ENCODE measurements around the gene ZFYVE28. TPM values are rescaled to one million over a fixed set of nuclear protein-coding genes. Genes with fewer than 3 reads are reported as not detected.

Gene ZFYVE28
- total RNA-seq, 1 donor = 8.9 TPM

- Histone ChIP-seq H3K4me3 (ENCODE audit: low read length) (no peak overlapping the region), H3K4me1 (ENCODE audit: insufficient read depth, low read length) (peaks cover 11% of the 10 kb centered on the region), H3K9me3 (ENCODE audit: low read depth, low read length) (no peaks in the 10 kb centered on the region), H3K27me3 (ENCODE audit: insufficient read depth, low read length) (no peaks in the 10 kb centered on the region)
These were observed 52.6 kb downstream of the ZFYVE28 start for GRCh38 chr4:2365913-2366210.

GRCh38 chr4:2365054-2365912 lies 53.2 kb downstream of the ZFYVE28 start:
- H3K4me3 ChIP-seq (ENCODE audit: low read length) = no peak overlapping the region
- H3K4me1 ChIP-seq (ENCODE audit: insufficient read depth, low read length) = peaks cover 11% of the 10 kb centered on the region
- no peaks in the 10 kb centered on the region for H3K9me3 ChIP-seq (ENCODE audit: low read depth, low read length)
- no peaks in the 10 kb centered on the region for H3K27me3 ChIP-seq (ENCODE audit: insufficient read depth, low read length)

GRCh38 chr4:2364654-2365053 lies 53.8 kb downstream of the ZFYVE28 start:
- no peaks in the 10 kb centered on the region for H3K27me3 ChIP-seq (ENCODE audit: insufficient read depth, low read length)
- peak overlapping the region; percentile 39 for H3K4me3 ChIP-seq (ENCODE audit: low read length)
- no peaks in the 10 kb centered on the region for H3K9me3 ChIP-seq (ENCODE audit: low read depth, low read length)

GRCh38 chr4:2363951-2364653 lies 54.3 kb downstream of the ZFYVE28 start:
- Histone ChIP-seq H3K27me3 (ENCODE audit: insufficient read depth, low read length) (no peaks in the 10 kb centered on the region), H3K4me3 (ENCODE audit: low read length) (peak overlapping the region; percentile 39), H3K4me1 (ENCODE audit: insufficient read depth, low read length) (peaks cover 11% of the 10 kb centered on the region), H3K9me3 (ENCODE audit: low read depth, low read length) (no peaks in the 10 kb centered on the region)

More at GRCh38 chr4:2364654-2365053, 53.8 kb downstream of the ZFYVE28 start:
- H3K4me1 ChIP-seq (ENCODE audit: insufficient read depth, low read length) = peaks cover 11% of the 10 kb centered on the region

GRCh38 chr4:2363056-2363721 lies 55.3 kb downstream of the ZFYVE28 start:
- no peaks in the 10 kb centered on the region for H3K27me3 ChIP-seq (ENCODE audit: insufficient read depth, low read length)

GRCh38 chr4:2362266-2363055 lies 56.0 kb downstream of the ZFYVE28 start:
- H3K4me1 ChIP-seq (ENCODE audit: insufficient read depth, low read length) = peaks cover 11% of the 10 kb centered on the region
- H3K9me3 ChIP-seq (ENCODE audit: low read depth, low read length) = no peaks in the 10 kb centered on the region
- no peak overlapping the region for H3K4me3 ChIP-seq (ENCODE audit: low read length)
- H3K27me3 ChIP-seq (ENCODE audit: insufficient read depth, low read length) = no peaks in the 10 kb centered on the region

More at GRCh38 chr4:2363056-2363721, 55.3 kb downstream of the ZFYVE28 start:
- Histone ChIP-seq H3K4me3 (ENCODE audit: low read length) (no peak overlapping the region), H3K4me1 (ENCODE audit: insufficient read depth, low read length) (peaks cover 11% of the 10 kb centered on the region), H3K9me3 (ENCODE audit: low read depth, low read length) (no peaks in the 10 kb centered on the region)

GRCh38 chr4:2361366-2362265 lies 56.8 kb downstream of the ZFYVE28 start:
- no peaks in the 10 kb centered on the region for H3K27me3 ChIP-seq (ENCODE audit: insufficient read depth, low read length)
- peaks cover 11% of the 10 kb centered on the region for H3K4me1 ChIP-seq (ENCODE audit: insufficient read depth, low read length)

GRCh38 chr4:2360396-2360730 lies 58.1 kb downstream of the ZFYVE28 start:
- Histone ChIP-seq H3K4me1 (ENCODE audit: insufficient read depth, low read length) (peaks cover 11% of the 10 kb centered on the region), H3K27me3 (ENCODE audit: insufficient read depth, low read length) (no peaks in the 10 kb centered on the region), H3K4me3 (ENCODE audit: low read length) (no peak overlapping the region)

More at GRCh38 chr4:2361366-2362265, 56.8 kb downstream of the ZFYVE28 start:
- Histone ChIP-seq H3K9me3 (ENCODE audit: low read depth, low read length) (no peaks in the 10 kb centered on the region), H3K4me3 (ENCODE audit: low read length) (no peak overlapping the region)

GRCh38 chr4:2359591-2360395 lies 58.7 kb downstream of the ZFYVE28 start:
- peaks cover 11% of the 10 kb centered on the region for H3K4me1 ChIP-seq (ENCODE audit: insufficient read depth, low read length)

More at GRCh38 chr4:2360396-2360730, 58.1 kb downstream of the ZFYVE28 start:
- no peaks in the 10 kb centered on the region for H3K9me3 ChIP-seq (ENCODE audit: low read depth, low read length)

GRCh38 chr4:2357821-2358745 lies 60.4 kb downstream of the ZFYVE28 start:
- H3K9me3 ChIP-seq (ENCODE audit: low read depth, low read length) = no peaks in the 10 kb centered on the region
- no peak overlapping the region for H3K4me3 ChIP-seq (ENCODE audit: low read length)
- peaks cover 6% of the 10 kb centered on the region for H3K4me1 ChIP-seq (ENCODE audit: insufficient read depth, low read length)
- H3K27me3 ChIP-seq (ENCODE audit: insufficient read depth, low read length) = no peaks in the 10 kb centered on the region

More at GRCh38 chr4:2359591-2360395, 58.7 kb downstream of the ZFYVE28 start:
- H3K4me3 ChIP-seq (ENCODE audit: low read length) = no peak overlapping the region
- H3K27me3 ChIP-seq (ENCODE audit: insufficient read depth, low read length) = no peaks in the 10 kb centered on the region
- H3K9me3 ChIP-seq (ENCODE audit: low read depth, low read length) = no peaks in the 10 kb centered on the region

GRCh38 chr4:2356123-2357069 lies 62.0 kb downstream of the ZFYVE28 start:
- no peaks in the 10 kb centered on the region for H3K27me3 ChIP-seq (ENCODE audit: insufficient read depth, low read length)
- H3K4me1 ChIP-seq (ENCODE audit: insufficient read depth, low read length) = peaks cover 6% of the 10 kb centered on the region
- H3K4me3 ChIP-seq (ENCODE audit: low read length) = no peak overlapping the region
- H3K9me3 ChIP-seq (ENCODE audit: low read depth, low read length) = no peaks in the 10 kb centered on the region

All from mononuclear cell (primary cell).